Muscle of back (tissue), 11 donors: ENCODE results near the gene HOXD11. TPM values are rescaled to one million over a fixed set of nuclear protein-coding genes. Genes with fewer than 3 reads are reported as not detected.

Experiments used
- DNase-seq, 3 donors: peaks; one replicate each; pipeline versions ENCODE4 v3.0.0 to v3.0.0-alpha.2; 2013
- polyA plus RNA-seq, 10 donors: library from polyadenylated mRNA; unstranded; fragments of 120-200 nt; gene quantifications; one replicate each; pipeline ENCODE4 v1.2.1, GENCODE V29; 2013; ENCODE audit not compliant: insufficient read length in 10 of 10

Gene HOXD11
- polyA plus RNA-seq, 10 donors = not detected

DNA sequence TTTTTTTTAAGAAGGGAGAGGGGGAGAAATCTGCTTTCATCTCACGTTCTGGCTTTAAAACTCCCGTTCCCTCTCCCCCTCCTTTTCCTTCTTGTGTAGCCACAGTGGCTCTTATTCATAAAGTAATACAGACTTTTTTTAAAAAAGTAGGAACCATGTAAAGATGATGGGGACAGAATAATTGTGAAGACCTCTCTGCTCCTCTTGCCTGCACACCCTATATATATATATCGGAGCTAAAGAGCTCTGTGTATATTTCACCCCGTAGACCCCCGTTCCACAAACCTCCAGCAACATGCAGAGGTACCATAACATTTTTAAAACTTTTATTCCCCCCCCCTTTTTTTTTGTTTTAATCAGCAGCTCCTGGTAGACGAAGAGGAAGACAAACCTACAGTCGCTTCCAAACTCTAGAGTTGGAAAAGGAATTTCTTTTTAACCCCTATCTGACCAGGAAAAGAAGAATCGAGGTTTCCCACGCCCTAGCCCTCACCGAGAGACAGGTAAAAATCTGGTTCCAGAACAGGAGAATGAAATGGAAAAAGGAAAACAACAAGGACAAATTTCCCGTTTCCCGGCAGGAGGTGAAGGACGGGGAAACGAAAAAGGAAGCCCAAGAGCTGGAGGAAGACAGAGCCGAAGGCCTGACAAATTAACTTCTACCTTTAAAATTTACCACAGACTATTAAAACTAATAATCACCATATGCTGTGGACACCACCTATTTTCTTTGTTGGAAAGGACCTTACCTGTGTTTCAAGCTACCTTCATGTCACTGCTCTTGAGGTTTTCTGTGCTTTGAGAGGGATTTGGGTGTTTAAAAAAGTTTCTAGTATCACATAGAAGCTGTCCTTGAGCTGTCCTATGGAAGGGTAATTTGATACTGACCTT is 24.1 kb downstream of the HOXD11 start:
- peak in 1 of 3 donors; percentile 61 for DNase-seq

DNA sequence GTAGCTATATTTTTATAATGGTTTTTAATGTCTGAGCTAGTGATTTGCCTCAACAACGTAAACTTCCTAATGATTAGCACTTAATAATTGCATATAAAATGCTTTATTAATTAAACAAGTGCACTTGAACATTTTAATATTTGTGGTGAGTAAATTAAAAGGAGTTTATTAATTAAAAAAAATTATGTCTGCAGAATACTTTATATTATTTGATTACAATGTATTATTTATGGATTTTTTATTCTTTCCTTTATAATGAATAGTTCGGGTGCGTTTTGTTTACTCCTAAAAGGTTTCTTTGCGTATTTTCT is 24.7 kb downstream of the HOXD11 start:
- no peak for DNase-seq

DNA sequence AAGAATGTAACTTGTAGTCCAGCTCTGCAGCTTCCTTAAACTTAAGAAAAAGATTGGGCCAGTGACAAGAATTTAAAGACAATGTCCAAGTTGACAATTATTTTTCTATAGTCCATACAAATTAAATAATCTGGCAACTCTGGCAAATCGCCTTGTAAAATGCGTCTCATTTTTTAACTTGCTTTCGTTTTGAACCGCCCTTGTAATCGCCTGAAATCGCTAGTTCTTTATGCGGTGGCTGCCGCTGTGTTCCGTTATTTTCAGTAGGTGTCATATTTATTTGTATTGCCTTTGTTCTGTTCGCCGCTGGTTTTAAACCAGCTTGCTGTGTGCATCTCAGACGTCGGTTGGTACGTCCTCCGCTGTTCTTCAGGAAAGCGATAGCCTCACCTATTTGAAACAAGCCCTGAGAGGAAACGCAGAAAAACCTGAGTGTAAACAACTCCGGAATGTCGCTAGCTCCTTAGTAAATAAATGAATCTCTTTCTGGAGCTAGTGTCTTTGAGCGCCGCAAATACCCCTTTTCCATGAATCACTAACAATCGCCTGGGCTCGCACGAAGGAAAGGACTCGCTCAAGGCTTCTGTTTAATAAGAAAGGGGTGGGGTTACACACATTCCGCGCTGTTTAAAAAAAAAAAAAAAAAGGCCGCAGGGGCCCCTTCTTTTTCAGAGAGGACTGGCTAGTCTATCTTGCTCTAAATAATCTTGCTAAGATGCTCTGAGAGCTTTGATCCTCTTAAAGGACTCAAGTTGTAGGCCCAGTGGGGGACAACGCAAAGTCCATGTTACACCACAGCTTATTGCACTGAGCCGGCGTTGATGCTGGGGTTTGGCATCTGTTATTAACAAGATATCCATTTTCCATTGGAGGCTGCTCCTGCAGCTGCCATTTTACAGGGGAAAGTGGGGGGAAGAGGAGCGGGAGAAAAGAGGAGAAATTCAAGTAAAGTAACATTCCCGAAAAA is 25.4 kb downstream of the HOXD11 start:
- peak in 1 of 3 donors; percentile 84 for DNase-seq

DNA sequence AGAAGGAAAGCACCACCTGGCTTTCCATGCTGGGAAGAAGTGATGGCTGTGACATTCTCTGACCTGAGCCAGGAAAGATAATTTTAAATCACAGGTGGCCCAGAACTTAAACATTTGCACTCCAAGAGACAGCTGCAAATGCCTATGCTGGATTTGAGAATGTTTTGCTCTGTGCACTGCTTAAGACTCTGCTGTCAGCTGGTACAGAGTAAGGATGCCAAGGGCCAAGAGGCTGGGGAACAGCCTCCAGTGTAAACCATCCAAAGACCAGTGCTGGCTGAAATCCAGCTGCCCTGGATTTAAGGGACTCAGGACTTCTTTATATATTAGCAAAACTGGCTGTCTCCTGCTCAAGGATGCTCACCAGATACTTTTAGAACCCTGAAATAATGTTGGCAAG is 26.3 kb downstream of the HOXD11 start:
- DNase-seq = peak in 2 of 3 donors; percentile 67 to 75

DNA sequence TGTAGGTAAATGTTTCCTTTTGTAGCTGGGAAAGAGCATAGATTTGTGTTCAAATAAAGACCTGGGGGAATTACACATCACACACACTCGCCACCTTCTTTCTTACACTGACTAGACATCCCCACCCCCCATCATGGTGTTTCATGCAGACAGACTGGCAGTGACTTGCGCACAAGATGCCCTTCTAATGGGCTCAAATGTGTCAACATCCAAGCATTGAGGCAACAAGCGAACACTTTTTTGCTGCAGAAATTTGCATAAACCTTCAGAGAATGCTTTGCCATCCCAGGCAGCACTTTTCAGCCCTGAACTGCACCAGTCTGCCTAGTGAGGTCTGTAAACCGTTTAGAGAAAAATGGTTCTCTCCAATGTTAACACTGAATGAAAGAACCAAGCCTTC is 27.0 kb downstream of the HOXD11 start:
- no peak for DNase-seq

DNA sequence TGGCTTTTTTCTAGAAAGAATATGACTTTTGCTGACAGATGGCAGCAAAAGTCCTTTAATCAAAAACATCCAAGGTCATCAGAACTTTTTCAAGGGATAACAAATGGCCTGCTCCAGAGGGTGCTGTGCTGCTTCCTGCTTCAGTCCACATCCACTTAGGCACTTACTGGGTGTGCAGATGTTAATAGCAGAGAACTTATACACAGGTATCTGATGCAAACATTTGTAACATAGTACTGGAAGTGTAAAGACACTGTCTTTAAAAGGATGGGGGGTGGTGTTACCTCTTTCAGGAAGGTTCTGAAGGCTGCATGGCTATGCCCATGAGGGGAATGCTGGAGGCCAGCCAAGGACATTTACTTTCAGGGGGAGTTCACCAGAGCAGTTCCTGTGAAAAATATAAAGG is 28.0 kb downstream of the HOXD11 start:
- DNase-seq = peak in 1 of 3 donors; percentile 69

DNA sequence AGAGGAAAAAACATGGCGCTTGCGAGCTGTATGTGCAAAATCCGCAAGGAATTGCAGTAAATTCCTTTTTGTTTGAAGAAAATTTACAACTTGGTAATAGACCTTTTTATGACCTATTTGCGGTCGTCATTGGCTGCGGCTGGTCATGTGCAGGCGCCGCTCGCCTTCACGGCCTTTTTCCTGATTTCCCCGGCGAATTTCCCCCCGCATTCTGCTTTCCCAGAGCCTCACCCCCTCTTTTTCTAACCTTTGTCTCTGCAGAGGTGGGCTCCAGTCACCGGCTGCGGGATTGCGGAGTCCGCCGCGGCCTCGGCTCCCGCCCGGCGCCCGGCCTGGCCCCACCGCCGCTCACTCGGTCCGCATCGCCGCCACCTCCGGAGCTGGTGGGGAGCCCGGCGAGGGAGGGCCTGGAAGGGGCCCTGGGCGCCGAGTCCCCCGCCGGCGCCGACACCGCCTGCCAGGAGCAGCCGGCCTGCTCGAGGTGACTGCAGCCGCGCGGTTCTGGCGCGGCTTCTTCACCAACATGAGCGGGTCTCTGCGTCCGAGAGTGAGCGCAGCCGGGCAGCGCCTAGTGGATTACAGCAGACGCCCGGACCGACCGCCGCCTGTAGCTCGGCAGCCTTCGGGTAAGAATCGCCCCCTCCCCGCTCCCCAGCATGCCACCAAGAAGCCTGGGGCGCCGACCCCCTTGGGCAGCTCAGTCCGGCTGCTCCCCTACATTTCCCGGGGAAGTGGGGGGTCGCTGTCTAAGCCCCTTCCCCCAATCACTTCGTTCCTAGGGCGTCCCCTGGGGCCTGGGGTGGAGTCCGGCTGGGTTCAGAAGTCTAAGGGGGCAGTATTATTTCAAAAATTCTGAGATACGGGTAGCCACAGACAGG is 29.5 kb downstream of the HOXD11 start:
- peak; percentile 76 to 89 (median 79) for DNase-seq

DNA sequence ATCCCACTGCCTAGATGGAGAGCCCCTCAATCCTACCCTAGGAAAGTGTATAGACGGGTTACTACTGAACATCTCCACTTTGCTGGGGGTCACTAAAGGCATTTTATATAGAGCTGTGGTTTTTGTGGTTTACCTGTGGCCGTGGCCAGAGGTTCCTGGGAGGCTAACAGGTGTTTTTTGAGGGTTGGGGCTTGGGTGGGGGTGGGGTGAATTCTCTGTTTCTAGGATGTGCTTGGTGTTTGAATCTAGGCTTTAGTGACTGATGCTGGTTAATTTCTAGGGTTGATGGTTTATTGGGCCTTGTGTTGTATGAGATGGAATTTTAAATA is 30.1 kb downstream of the HOXD11 start:
- no peak for DNase-seq

DNA sequence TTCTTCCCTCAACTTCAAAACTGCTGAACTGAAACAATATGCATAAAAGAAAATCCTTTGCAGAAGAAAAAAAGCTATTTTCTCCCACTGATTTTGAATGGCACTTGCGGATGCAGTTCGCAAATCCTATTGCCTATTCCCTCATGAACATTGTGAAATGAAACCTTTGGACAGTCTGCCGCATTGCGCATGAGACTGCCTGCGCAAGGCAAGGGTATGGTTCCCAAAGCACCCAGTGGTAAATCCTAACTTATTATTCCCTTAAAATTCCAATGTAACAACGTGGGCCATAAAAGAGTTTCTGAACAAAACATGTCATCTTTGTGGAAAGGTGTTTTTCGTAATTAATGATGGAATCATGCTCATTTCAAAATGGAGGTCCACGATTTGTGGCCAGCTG is 30.8 kb downstream of the HOXD11 start:
- DNase-seq = peak in 2 of 3 donors; percentile 29 to 65

DNA sequence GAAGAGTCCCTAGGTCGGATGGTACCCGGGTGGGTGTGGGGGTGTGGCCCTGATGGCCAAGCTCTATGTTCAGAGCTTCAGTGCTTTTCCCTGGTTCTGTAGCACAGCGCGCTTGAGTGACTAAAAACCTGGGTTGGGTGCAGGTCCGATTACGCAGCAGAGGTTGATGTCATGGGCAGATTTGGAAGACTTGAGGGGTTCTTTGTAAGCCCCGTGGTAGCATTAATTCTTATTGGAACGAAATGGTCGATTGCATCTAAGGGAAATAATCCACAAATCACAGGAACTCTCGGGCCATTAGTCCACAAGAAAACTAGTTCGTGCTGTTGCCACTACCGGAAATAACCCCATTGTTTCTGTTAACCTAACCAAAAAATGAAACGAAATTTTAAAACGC is 31.4 kb downstream of the HOXD11 start:
- DNase-seq = peak in 2 of 3 donors; percentile 47 to 79

DNA sequence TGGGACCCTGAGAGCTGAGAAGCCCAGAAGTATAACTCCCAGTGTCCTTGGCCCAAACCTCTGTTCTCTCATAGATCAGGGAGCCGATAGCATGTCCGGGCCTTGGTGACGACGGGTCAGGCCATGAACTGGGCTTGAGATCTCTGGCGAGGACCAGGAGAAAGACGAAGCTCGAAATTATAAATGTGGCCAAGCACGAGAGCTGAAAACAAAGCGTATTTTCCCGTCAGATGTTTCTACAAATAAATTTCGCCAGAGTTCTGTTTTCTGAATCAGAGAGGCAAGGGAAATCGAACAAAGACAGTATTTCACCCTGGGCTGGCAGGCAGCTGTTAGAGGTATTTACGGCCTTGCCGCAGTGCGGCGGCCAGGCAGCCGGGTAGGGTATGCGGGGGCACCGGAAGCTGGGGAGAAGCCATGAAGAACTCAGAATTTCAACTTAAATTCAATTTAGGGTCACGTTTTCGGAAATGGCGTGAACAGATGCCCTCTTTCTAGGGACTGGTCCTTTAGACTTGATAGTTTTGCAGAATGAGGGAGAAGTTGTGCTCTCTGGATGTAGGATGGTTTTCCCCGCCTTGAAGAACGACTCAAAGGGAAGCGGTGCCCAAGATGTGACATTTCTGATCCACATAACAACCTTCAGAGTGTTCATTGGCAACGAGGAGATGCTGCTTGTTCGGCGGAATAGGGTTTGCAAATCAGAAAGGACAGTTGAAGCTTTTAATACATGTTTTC is 32.0 kb downstream of the HOXD11 start:
- peak in 2 of 3 donors; percentile 52 to 81 for DNase-seq

DNA sequence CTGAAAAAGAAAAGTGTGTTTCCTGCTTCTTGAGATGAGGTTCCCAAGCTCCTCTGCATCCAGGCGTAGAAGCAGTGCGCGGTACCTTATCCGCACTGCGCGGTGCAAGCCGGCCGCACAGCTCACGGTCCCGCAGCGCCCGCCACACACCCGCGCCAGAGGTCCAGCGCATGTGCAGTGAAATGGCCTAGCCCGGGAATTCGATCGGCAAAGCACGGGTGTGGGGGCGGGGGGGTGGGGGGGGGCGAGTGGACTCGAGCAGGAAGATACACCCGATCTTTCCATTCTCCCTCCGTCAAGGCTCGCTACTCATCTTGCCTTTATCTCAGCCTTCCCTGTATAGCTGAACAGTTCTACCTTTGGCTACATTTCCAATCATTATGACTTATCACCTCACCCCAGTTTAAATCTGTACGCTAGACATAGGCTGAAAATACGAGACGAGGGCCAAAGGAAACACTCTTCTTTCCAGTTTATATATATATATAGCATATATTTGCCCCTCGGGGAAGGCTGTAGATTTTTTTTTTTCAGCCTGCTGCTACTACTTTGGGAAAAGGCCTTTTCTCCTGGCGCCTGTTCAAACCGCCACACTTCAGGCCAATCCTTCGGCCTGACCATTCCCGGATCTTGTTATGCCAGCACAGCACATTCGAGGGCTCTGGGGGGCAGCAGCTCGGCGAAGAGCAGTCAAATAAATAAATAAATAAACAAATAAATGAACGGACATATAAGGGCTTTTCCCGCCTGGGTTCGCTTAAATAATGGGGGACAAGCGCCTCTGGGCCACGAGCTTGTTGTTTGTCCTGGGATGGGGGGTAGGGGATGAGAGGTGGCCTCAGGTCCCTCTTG is 32.8 kb downstream of the HOXD11 start:
- peak in 1 of 3 donors; percentile 73 for DNase-seq

DNA sequence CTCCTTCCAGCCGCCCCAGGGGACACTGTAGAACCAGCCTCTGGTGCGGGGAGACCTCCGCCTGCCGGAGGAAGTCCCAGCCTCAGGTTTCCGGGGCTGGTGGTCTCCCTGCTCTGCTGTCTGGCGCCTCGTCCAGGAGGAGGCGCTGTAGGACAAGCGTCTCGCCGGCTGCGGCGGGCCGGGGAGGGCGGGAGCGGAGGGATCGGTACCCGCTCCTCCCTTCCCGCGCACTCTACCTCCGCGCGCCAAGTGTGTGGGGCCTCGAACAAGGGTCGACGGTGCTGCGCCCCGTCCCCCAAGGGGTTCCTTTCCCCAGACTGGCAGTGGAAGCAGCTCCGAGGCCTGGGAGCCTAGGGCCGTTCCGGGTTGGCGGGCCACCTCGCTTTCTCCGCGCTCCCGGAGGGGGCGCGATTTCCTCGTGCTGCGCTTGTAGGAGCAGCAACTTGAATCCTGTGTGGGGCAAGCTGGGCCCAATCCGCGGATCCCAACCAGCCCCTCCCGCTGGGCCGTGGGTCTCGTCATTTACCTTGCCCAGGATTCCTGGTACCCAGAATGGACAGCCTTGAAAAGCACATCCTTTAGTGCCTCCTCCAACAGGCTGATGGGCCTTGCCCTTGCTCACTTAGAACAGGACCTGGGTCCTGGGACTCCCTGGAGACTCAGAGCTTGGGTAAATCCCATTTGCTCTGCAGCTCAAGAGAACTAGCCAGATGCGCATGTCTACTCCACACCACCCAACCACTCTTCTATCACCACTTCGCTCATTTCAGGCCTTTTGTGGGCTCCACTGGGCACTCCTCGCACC is 33.6 kb downstream of the HOXD11 start:
- peak; percentile 90 to 97 (median 94) for DNase-seq

DNA sequence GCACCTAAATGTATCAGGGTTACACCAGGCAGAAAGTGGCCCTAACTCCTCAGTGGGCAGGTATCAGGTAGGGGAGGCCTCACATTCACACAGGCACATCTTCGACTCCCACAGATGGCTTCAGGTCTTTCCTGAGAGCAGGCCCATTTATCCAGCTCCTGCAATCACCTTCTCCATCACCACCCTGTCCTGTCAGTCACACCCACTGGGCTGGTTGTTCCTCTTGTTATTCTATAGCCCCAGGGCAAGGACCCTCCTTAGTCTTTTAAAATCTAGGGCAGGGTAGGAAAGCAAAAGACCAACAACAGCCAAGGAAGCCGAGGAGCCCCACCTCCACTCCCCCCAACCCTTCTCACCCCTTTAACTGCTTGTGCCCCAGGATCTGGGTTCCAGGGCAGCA is 35.2 kb downstream of the HOXD11 start:
- DNase-seq = no peak

DNA sequence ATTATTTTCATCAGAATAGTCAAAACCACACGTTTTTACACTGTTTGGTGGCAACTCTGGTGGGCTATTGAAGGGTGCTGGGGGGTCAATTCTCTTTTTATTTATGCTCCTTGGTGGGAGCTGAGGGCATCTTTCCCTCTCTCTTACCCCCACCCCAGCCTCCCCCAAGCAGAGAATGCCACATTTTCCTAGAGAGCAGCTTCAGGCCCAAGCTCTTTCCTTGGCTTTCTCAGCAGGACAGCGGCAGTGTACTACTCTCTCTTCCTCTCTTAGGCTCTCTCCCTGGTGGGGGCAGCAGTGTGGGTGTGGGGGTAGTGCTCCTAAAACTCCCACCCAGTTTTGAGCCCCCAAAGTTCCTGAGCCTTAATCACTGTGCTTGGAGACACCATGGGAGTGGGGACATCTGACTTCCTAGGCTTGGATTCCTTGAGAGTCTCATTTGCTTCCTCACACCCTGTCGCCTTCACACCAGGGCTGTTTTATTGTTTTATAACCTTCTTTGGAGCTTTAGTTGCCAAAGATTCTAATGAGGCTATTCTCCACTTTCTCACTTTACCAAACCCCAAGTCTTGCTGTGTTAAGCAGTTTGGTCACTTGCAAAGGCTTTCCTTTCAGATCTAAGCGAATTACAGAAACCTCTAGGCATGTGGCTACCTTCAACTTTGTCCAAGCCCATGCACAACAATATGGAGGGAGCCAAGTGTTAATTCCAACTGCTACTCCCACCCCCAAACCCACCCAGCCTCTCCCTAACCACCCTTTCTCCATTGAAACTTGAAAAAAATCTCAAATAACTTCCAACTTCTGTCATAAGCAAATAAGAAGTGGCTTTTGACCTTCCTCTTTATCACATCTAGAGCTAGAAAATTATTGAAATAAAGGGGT is 38.2 kb downstream of the HOXD11 start:
- DNase-seq = no peak

DNA sequence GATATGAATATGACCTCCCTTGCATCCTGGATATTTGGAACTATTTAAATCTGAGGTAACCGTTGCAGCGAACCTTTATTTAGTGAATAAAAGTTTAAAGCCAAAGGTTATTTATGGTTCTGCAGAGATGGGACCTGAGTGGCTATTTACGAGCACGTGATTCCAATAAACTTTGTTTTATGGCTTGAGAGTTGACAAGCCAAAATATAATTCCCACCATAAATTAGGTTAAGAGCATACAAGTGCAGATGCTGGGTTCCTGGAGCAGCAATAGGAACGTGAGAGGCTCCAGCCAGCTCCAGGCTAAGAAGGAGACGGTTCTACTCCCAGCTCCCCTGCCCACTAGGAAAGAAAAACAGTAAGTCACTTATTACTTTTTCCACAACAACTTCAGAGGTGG is 39.0 kb downstream of the HOXD11 start:
- peak in 1 of 3 donors; percentile 55 for DNase-seq

DNA sequence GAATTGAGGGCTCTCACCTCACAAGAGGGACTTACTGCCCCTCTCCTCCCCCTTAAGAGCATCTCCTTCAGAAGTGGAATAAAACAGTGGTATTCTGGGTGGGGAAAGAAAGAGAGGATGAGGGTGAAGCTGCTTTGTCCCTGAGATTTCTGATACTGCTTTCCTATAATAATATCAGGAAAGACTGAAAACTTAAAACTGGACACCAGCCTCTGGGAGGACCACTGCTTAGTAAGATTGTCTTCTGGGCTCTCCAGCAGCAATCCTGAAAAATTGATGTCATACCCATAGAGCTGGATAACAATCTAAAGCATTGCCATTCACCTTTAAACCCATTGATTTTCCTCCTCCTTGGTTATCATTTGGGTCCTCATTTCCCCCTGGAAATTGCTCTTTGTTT is 39.6 kb downstream of the HOXD11 start:
- DNase-seq = no peak

DNA sequence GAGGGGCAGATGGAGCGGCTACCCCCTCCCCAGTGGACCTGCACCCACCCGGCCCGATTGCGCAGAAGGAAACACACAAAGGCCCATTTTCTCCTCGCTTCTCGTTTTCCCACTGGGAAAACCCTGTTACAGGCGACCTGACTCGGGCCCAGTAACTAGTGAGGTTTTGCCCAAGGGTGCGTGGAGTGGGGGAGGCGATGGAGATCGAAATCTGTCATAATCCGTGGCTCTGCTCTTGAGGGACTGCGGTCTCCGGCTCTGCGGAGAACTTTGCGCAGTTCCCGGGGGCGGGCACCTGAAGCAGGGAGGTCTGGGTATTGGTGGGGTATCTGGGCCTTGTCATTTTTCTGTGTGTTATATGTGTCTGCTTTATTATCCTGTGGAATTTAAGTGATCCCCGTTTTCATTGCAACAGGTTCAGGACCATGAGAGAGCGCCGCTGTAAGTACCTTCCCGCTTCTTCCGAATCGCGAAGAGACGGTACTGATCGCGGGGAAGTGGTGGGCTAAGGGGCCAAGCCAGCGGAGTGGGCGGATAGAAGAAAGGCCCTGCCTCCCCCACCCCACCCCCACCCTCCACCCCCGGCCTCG is 40.2 kb downstream of the HOXD11 start:
- DNase-seq = no peak
